Tibial artery (tissue), 4 donors: ENCODE data around the gene PLA2G4D.

Experiments
- DNase-seq, 2 donors: peaks; one replicate each; pipeline ENCODE4 v3.0.0-alpha.2; 2019
- H3K27ac ChIP-seq, 2 donors: fragments of 200-600 bp; sonication (generic) in 1 of 2; 1 replicate in 1 of 2; 2 replicates in 1 of 2; pipeline ENCODE4 v1.5.1; 2018 to 2019; ENCODE audit warnings: mild to moderate bottlenecking in 1 of 2
- H3K27me3 ChIP-seq, 2 donors: fragments of 200-600 bp; sonication (generic) in 1 of 2; one replicate each; pipeline versions ENCODE4 v1.5.1 to v1.6.0; 2016 to 2019
- H3K36me3 ChIP-seq, 3 donors: fragments of 200-600 bp; sonication (generic) in 2 of 3; one replicate each; pipeline ENCODE4 v1.5.1; 2016 to 2019; ENCODE audit warnings: mild to moderate bottlenecking in 2 of 3
- H3K4me1 ChIP-seq, 4 donors: fragments of 200-600 bp; sonication (generic) in 2 of 4; 1 replicate in 3 of 4; 2 replicates in 1 of 4; pipeline ENCODE4 v1.5.1; 2016 to 2019
- H3K4me3 ChIP-seq, 2 donors: fragments of 200-600 bp; sonication (generic) in 1 of 2; 1 replicate in 1 of 2; 2 replicates in 1 of 2; pipeline ENCODE4 v1.5.1; 2018 to 2019; ENCODE audit warnings: mild to moderate bottlenecking in 2 of 2
- H3K9me3 ChIP-seq, 3 donors: fragments of 200-600 bp; sonication (generic) in 1 of 3; one replicate each; pipeline ENCODE4 v1.5.1; 2016 to 2019
- intact Hi-C: fragments of 100-400 bp; cut with DNase I; formaldehyde crosslinking; loops from one replicate; pipeline ENCODE4 v1.15.0; 2023; ENCODE audit warnings: low total_unique reads
- TF ChIP-seq, protein P1 (sequence below), 2 experiments: fragments of 200-600 bp in 1 of 2; fragments of 450-650 bp in 1 of 2; IDR thresholded peaks; one replicate each; pipeline ENCODE4 v1.5.1; 2017 to 2019; ENCODE audit warnings: antibody characterized with exemption in 2 of 2, mild to moderate bottlenecking in 1 of 2, moderate library complexity in 1 of 2

PLA2G4D gene

DNA sequence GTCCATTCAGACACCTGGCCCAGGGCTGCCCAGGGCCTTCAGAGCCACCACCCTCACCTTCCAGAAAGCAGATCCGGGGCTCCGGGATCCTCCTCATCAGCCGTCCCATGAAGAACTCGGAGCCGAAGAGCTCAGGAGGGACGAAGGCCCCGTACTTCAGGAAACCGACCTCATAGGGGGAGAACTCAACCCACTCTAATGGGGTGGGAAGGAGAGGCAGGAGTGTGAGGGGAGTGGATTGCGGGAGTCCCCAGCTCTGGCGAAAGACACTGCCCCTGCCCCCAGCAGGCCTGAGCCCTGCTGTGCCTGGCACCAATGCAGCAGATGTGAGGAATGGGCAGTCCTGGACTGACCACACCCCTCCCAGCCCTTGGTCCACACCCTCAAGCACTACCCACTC lies 22.6 kb downstream of the PLA2G4D start:
- Histone ChIP-seq H3K4me1 (no peaks in the 10 kb centered on the region), H3K27ac (no peak overlapping the region), H3K27me3 (peaks cover 0 to 29% of the 10 kb centered on the region in 2 donors), H3K36me3 (no peaks in the 10 kb centered on the region), H3K4me3 (no peak overlapping the region), H3K9me3 (peaks cover 0 to 6% (median 0%) of the 10 kb centered on the region in 3 donors)
- TF ChIP-seq, protein P1, sequence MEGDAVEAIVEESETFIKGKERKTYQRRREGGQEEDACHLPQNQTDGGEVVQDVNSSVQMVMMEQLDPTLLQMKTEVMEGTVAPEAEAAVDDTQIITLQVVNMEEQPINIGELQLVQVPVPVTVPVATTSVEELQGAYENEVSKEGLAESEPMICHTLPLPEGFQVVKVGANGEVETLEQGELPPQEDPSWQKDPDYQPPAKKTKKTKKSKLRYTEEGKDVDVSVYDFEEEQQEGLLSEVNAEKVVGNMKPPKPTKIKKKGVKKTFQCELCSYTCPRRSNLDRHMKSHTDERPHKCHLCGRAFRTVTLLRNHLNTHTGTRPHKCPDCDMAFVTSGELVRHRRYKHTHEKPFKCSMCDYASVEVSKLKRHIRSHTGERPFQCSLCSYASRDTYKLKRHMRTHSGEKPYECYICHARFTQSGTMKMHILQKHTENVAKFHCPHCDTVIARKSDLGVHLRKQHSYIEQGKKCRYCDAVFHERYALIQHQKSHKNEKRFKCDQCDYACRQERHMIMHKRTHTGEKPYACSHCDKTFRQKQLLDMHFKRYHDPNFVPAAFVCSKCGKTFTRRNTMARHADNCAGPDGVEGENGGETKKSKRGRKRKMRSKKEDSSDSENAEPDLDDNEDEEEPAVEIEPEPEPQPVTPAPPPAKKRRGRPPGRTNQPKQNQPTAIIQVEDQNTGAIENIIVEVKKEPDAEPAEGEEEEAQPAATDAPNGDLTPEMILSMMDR (IDR thresholded peaks at IDR 0.05): no peak
- intact Hi-C loops: no loop called here
- DNase-seq: no peak

DNA sequence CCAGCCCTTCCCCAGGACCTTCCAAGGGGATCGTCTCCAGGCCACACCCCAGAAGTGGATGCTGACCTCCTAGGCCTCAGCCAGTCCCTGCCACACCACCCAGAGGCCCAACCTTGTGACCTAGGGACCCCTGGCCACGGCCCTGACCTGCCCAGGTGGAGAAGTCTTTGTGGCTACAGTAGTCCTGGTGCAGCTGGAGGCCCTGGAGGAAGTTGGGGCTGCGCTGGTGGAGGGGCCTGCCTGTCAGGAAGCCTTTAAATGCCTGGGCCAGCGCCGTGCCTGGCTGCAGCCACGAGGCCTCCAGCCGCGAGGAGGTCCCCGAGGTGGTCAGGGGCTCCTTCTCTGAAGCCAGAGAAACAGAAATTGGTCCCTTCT lies 23.4 kb downstream of the PLA2G4D start:
- H3K36me3 ChIP-seq: no peaks in the 10 kb centered on the region
- H3K9me3 ChIP-seq: peaks cover 0 to 6% (median 0%) of the 10 kb centered on the region in 3 donors
- H3K27ac ChIP-seq: no peak overlapping the region
- TF ChIP-seq, protein P1 (IDR thresholded peaks at IDR 0.05): no peak
- DNase-seq: peak in 1 of 2 donors; percentile 56
- H3K27me3 ChIP-seq: peaks cover 0 to 29% of the 10 kb centered on the region in 2 donors
- H3K4me1 ChIP-seq: no peaks in the 10 kb centered on the region
- no peak overlapping the region for H3K4me3 ChIP-seq
- intact Hi-C loops: no loop called here

DNA sequence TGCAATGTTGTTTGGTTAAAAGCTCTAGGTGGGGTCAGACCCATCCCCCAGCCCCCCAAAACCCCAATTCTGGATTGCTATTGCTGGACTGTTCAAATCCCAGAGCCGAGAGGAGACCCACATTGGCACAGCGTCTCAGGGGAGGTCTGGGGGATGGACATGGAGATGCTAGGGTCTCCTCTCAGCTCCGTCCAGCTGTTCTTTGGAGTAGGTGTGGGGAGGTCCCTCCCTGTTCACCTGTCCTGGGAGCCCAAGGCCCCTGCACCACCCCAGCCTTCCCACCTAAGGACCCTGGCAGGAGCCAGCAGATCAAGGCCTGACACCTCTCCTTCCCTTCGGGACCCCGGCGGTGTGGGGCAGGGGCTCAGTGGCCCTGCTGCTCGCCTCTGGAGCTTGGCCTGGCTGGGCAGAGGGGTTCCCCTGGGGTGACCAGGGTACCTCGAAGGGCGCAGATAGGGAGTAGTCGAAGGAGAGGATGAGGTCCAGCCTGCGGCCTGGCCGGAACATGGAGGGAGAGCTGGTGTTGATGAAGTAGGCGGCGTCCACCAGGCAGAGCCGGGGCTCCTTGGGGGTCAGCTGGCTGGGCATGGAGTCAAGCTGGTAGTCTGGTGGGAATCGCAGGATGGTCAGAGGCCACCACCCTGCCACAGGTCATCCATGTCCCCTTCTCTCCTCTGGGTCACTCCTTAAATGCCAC lies 23.9 kb downstream of the PLA2G4D start:
- no peak overlapping the region for H3K27ac ChIP-seq

DNA sequence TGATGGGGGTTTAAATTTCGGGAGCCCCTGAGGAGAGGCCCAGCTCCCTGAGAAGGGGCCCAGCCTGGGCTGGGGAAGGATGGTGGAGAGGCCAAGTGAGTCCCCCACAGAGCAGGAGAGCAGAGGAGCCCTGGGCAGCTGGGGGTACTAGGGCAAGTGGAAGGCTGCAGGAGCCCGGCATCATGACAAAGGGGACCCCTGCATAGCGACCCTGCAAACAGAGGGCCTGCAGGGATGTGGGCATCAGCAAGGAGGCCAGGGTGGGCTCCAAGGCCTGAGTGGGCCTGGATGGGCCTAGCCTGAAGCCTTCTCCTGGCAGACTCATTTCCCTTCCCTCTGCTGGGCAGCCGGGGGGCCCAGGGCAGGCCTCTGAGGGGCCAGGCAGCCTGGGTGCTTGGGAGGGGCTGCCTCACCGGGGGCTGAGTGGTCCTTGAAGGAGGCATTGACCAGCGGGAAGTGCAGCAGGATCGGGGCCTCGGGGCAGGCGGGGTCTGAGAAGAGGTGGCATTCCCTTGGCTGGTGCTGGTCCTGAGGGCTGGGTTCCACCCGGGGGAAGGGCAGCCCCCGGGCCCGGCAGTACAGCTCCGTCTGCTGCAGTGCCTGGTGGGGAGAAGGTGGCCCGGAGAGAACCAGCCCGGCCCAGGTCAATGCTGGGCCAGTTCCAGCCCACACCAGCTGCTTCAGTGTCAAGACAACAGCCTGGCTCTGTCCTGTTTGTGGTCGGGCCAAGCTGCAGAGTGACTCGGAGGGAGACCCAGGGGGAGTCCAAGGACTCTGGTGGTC lies 24.7 kb downstream of the PLA2G4D start:
- peaks cover 0 to 37% of the 10 kb centered on the region in 2 donors for H3K27me3 ChIP-seq
- H3K27ac ChIP-seq: no peak overlapping the region
- peak in 1 of 2 donors; percentile 47 for DNase-seq
- H3K9me3 ChIP-seq: peaks cover 0 to 6% (median 0%) of the 10 kb centered on the region in 3 donors
- H3K4me1 ChIP-seq: no peaks in the 10 kb centered on the region
- intact Hi-C loops: no loop called here
- H3K4me3 ChIP-seq: no peak overlapping the region
- TF ChIP-seq, protein P1 (IDR thresholded peaks at IDR 0.05): no peak
- no peaks in the 10 kb centered on the region for H3K36me3 ChIP-seq

More for the DNA sequence above, 23.9 kb downstream of the PLA2G4D start:
- H3K4me3 ChIP-seq: no peak overlapping the region
- H3K9me3 ChIP-seq: peaks cover 0 to 6% (median 0%) of the 10 kb centered on the region in 3 donors
- H3K36me3 ChIP-seq: no peaks in the 10 kb centered on the region
- DNase-seq: peak in 1 of 2 donors; percentile 62
- TF ChIP-seq, protein P1 (IDR thresholded peaks at IDR 0.05): no peak
- no peaks in the 10 kb centered on the region for H3K4me1 ChIP-seq
- peaks cover 0 to 30% of the 10 kb centered on the region in 2 donors for H3K27me3 ChIP-seq
- intact Hi-C loops: no loop called here

DNA sequence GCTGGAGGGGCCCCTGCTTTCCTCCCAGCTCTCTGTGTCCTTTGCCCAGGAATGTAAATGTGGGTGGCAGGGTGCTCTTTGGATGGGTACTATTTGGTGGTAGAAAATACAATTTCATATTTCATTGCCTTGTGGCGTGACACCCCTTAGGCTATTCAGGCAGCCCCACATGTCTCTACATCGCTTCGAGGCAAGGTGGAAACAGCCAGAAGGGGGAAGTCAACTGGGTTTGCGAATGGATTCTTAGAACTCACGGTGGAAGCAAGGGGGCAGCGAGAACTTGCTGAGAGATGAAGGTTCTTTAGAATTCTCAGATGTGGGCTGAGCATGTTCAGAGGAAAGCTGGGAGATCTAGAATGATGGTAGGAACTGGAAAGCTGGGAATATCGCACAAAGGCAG lies 25.3 kb downstream of the PLA2G4D start:
- TF ChIP-seq, protein P1 (IDR thresholded peaks at IDR 0.05): no peak
- no peak overlapping the region for H3K4me3 ChIP-seq
- H3K27ac ChIP-seq: no peak overlapping the region
- peaks cover 0 to 6% (median 0%) of the 10 kb centered on the region in 3 donors for H3K9me3 ChIP-seq
- H3K4me1 ChIP-seq: no peaks in the 10 kb centered on the region
- no peaks in the 10 kb centered on the region for H3K36me3 ChIP-seq
- DNase-seq: no peak
- peaks cover 0 to 37% of the 10 kb centered on the region in 2 donors for H3K27me3 ChIP-seq
- intact Hi-C loops: no loop called here
